ENCODE data around the gene LRRC52. TPM values are rescaled to one million over a fixed set of nuclear protein-coding genes. Genes with fewer than 3 reads are reported as not detected.

Gene LRRC52
- total and polyA plus RNA-seq, 2 of the 13 experiments (the other 11 are each of a cell fraction or from before 2014, with no cell fraction given): not detected

DNA sequence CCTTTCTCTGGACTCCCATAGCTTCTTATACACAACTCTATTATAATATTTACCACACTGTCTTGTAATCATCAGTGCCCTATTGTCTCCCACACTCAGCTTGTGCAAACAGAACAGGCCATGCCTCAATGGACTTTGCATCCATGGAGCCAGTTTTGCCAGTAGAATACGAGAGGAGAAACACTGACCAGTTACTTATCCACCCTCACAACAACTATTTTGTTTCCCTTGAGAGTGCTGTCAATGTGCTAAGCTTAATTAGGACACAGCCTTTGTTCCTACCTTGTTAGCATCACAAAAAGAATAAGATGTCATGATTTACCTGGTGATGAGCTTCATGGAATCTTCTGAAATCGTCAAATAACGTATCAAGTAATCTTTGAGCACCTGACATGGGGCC, 18.1 kb upstream of the LRRC52 start (continued):
- no peak for TF ChIP-seq TSC22D2 (CRISPR knock-in tag; IDR thresholded peaks at IDR 0.05; ENCODE audit: borderline replicate concordance)
- no peak for TF ChIP-seq ZNF558 (CRISPR knock-in tag; IDR thresholded peaks at IDR 0.05; ENCODE audit: borderline replicate concordance)
- TF ChIP-seq HMG20B (CRISPR knock-in tag; conservative IDR thresholded peaks at IDR 0.05): no peak
- TF ChIP-seq, protein P1, sequence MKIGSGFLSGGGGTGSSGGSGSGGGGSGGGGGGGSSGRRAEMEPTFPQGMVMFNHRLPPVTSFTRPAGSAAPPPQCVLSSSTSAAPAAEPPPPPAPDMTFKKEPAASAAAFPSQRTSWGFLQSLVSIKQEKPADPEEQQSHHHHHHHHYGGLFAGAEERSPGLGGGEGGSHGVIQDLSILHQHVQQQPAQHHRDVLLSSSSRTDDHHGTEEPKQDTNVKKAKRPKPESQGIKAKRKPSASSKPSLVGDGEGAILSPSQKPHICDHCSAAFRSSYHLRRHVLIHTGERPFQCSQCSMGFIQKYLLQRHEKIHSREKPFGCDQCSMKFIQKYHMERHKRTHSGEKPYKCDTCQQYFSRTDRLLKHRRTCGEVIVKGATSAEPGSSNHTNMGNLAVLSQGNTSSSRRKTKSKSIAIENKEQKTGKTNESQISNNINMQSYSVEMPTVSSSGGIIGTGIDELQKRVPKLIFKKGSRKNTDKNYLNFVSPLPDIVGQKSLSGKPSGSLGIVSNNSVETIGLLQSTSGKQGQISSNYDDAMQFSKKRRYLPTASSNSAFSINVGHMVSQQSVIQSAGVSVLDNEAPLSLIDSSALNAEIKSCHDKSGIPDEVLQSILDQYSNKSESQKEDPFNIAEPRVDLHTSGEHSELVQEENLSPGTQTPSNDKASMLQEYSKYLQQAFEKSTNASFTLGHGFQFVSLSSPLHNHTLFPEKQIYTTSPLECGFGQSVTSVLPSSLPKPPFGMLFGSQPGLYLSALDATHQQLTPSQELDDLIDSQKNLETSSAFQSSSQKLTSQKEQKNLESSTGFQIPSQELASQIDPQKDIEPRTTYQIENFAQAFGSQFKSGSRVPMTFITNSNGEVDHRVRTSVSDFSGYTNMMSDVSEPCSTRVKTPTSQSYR (CRISPR knock-in tag; IDR thresholded peaks at IDR 0.05; ENCODE audit: borderline replicate concordance): peak; percentile 27; the same call in 1 of the 2 replicates
- TF ChIP-seq MBD4 (IDR thresholded peaks at IDR 0.05; ENCODE audit: borderline replicate concordance, low read length): no peak
- TF ChIP-seq ZNF839 (CRISPR knock-in tag; IDR thresholded peaks at IDR 0.05; ENCODE audit: borderline replicate concordance): no peak
- TF ChIP-seq, protein P2, sequence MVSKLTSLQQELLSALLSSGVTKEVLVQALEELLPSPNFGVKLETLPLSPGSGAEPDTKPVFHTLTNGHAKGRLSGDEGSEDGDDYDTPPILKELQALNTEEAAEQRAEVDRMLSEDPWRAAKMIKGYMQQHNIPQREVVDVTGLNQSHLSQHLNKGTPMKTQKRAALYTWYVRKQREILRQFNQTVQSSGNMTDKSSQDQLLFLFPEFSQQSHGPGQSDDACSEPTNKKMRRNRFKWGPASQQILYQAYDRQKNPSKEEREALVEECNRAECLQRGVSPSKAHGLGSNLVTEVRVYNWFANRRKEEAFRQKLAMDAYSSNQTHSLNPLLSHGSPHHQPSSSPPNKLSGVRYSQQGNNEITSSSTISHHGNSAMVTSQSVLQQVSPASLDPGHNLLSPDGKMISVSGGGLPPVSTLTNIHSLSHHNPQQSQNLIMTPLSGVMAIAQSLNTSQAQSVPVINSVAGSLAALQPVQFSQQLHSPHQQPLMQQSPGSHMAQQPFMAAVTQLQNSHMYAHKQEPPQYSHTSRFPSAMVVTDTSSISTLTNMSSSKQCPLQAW (CRISPR knock-in tag; IDR thresholded peaks at IDR 0.05): peak; percentile 30; the same call in 1 of the 2 replicates
- TF ChIP-seq, protein P3, sequence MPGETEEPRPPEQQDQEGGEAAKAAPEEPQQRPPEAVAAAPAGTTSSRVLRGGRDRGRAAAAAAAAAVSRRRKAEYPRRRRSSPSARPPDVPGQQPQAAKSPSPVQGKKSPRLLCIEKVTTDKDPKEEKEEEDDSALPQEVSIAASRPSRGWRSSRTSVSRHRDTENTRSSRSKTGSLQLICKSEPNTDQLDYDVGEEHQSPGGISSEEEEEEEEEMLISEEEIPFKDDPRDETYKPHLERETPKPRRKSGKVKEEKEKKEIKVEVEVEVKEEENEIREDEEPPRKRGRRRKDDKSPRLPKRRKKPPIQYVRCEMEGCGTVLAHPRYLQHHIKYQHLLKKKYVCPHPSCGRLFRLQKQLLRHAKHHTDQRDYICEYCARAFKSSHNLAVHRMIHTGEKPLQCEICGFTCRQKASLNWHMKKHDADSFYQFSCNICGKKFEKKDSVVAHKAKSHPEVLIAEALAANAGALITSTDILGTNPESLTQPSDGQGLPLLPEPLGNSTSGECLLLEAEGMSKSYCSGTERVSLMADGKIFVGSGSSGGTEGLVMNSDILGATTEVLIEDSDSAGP (CRISPR knock-in tag; IDR thresholded peaks at IDR 0.05; ENCODE audit: borderline replicate concordance): no peak
- no peak for TF ChIP-seq RARG (CRISPR knock-in tag; IDR thresholded peaks at IDR 0.05; ENCODE audit: low read depth)
- no peak for TF ChIP-seq PCBP1 (IDR thresholded peaks at IDR 0.05; ENCODE audit: borderline replicate concordance, low read depth, low read length)
- TF ChIP-seq TBL1XR1 (IDR thresholded peaks at IDR 0.05; ENCODE audit: borderline replicate concordance, low read length, partially characterized antibody): no peak
- peak; percentile 34; the same call in 1 of the 2 replicates for TF ChIP-seq RCOR2 (CRISPR knock-in tag; IDR thresholded peaks at IDR 0.05)
- TF ChIP-seq, protein P4, sequence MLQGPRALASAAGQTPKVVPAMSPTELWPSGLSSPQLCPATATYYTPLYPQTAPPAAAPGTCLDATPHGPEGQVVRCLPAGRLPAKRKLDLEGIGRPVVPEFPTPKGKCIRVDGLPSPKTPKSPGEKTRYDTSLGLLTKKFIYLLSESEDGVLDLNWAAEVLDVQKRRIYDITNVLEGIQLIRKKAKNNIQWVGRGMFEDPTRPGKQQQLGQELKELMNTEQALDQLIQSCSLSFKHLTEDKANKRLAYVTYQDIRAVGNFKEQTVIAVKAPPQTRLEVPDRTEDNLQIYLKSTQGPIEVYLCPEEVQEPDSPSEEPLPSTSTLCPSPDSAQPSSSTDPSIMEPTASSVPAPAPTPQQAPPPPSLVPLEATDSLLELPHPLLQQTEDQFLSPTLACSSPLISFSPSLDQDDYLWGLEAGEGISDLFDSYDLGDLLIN (CRISPR knock-in tag; IDR thresholded peaks at IDR 0.05; ENCODE audit: borderline replicate concordance): no peak
- TF ChIP-seq EHMT2 (IDR thresholded peaks at IDR 0.05; ENCODE audit: borderline replicate concordance, low read depth, low read length): peak; percentile 89; the same call in 1 of the 2 replicates
- TF ChIP-seq TEAD3 (CRISPR knock-in tag; optimal IDR thresholded peaks at IDR 0.05; ENCODE audit: borderline replicate concordance): peak; percentile 41
- no peak for TF ChIP-seq SP4 (CRISPR knock-in tag; IDR thresholded peaks at IDR 0.05)
- 0 out of 2 replicates have a peak, but pooled peaks have one; percentile 37 for TF ChIP-seq SMAD3 (CRISPR knock-in tag; IDR thresholded peaks at IDR 0.05)
- TF ChIP-seq ZNF562 (CRISPR knock-in tag; IDR thresholded peaks at IDR 0.05; ENCODE audit: borderline replicate concordance): no peak
- peak; percentile 67; the same call in 1 of the 2 replicates for TF ChIP-seq SALL1 (CRISPR knock-in tag; IDR thresholded peaks at IDR 0.05)
- no peak for TF ChIP-seq ZNF468 (CRISPR knock-in tag; IDR thresholded peaks at IDR 0.05)
- no peak for TF ChIP-seq ARNT (IDR thresholded peaks at IDR 0.05)
- TF ChIP-seq HNRNPH1 (optimal IDR thresholded peaks at IDR 0.05; ENCODE audit: low read depth, low read length): no peak
- TF ChIP-seq ZNF331 (CRISPR knock-in tag; IDR thresholded peaks at IDR 0.05): peak; percentile 44; the same call in 1 of the 2 replicates
- no peak for TF ChIP-seq POLR2AphosphoS2 (IDR thresholded peaks at IDR 0.05; ENCODE audit: low read depth, low read length)
- no peak for TF ChIP-seq ZNF766 (CRISPR knock-in tag; IDR thresholded peaks at IDR 0.05; ENCODE audit: borderline replicate concordance)

Measured in HepG2 (cell line).